WTC11 (cell line): ENCODE data around the gene EXPH5. TPM values are rescaled to one million over a fixed set of nuclear protein-coding genes. Genes with fewer than 3 reads are reported as not detected.
"Not testable (repeated sequence)": the region's sequence is repeated elsewhere in the genome, so short reads cannot be mapped to it uniquely, and the experiment has no call there.

ENCODE experiments used
- ATAC-seq: fragments of 200-7000 bp; cut with Tn5 transposase; 2 replicates; pipeline ENCODE4 v1.10.0; 2021; ENCODE audit warnings: mild to moderate bottlenecking, moderate library complexity
- CTCF ChIA-PET: fragments of 300-600 bp; sonication (Branson Sonifier 250); formaldehyde crosslinking; loops from one replicate; lab custom pipeline; 2021; ENCODE audit warnings: antibody characterized with exemption; lab: Charles Lee
- POLR2A ChIA-PET: fragments of 350-600 bp; sonication (Branson Sonifier 250); formaldehyde crosslinking; loops from one replicate; lab custom pipeline; 2021; ENCODE audit warnings: antibody characterized with exemption; lab: Charles Lee
- DNase-seq: peaks from one replicate; pipeline ENCODE4 v3.0.0; 2021; ENCODE audit warnings: low spot score
- H3K27ac Mint-ChIP-seq: 2 replicates; pipeline ENCODE4 v1.8.0; 2021; ENCODE audit warnings: mixed read lengths
- H3K27me3 Mint-ChIP-seq: 2 replicates; pipeline ENCODE4 v1.8.0; 2021; ENCODE audit warnings: low read depth, mild to moderate bottlenecking, moderate library complexity, mixed read lengths
- H3K36me3 Mint-ChIP-seq: 2 replicates; pipeline ENCODE4 v1.8.0; 2021; ENCODE audit warnings: mixed read lengths
- H3K4me1 Mint-ChIP-seq: 2 replicates; pipeline ENCODE4 v1.8.0; 2022; ENCODE audit warnings: mixed read lengths
- H3K4me3 Mint-ChIP-seq: 2 replicates; pipeline ENCODE4 v1.8.0; 2021; ENCODE audit warnings: mild to moderate bottlenecking, moderate library complexity, mixed read lengths
- H3K9me3 Mint-ChIP-seq: 2 replicates; pipeline ENCODE4 v1.8.0; 2021; ENCODE audit warnings: mixed read lengths
- E2F1 ChIP-seq: sonication (generic); formaldehyde crosslinking; IDR thresholded peaks from 2 replicates; pipeline ENCODE4 v1.8.0; 2022; ENCODE audit warnings: mild to moderate bottlenecking, missing genetic modification reagents
- ELF4 ChIP-seq: sonication (generic); formaldehyde crosslinking; IDR thresholded peaks from 2 replicates; pipeline ENCODE4 v1.8.1; 2022; ENCODE audit warnings: low read depth, mild to moderate bottlenecking, moderate library complexity, missing genetic modification reagents
- FOXJ3 ChIP-seq: sonication (generic); formaldehyde crosslinking; IDR thresholded peaks from 2 replicates; pipeline ENCODE4 v1.9.0; 2021; ENCODE audit warnings: missing genetic modification reagents, mild to moderate bottlenecking, borderline replicate concordance
- FOXP4 ChIP-seq: sonication (generic); formaldehyde crosslinking; IDR thresholded peaks from 2 replicates; pipeline ENCODE4 v1.8.0; 2022; ENCODE audit warnings: mild to moderate bottlenecking, missing genetic modification reagents
- HMGXB4 ChIP-seq: sonication (generic); formaldehyde crosslinking; IDR thresholded peaks from 2 replicates; pipeline ENCODE4 v1.8.1; 2023; ENCODE audit warnings: mild to moderate bottlenecking, moderate library complexity, missing genetic modification reagents
- IRF2 ChIP-seq: sonication (generic); formaldehyde crosslinking; IDR thresholded peaks from 2 replicates; pipeline ENCODE4 v1.8.0; 2022; ENCODE audit warnings: low read depth, missing genetic modification reagents, borderline replicate concordance
- JUN ChIP-seq: sonication (generic); formaldehyde crosslinking; IDR thresholded peaks from 2 replicates; pipeline ENCODE4 v1.8.0; 2023; ENCODE audit warnings: mild to moderate bottlenecking, missing genetic modification reagents
- NFATC4 ChIP-seq: fragments of 250-450 bp; sonication (Bioruptor Pico); IDR thresholded peaks from 2 replicates; pipeline ENCODE4 v1.9.0; 2021; ENCODE audit warnings: mild to moderate bottlenecking
- OVOL2 ChIP-seq: fragments of 250-450 bp; sonication (Bioruptor Pico); IDR thresholded peaks from 2 replicates; pipeline ENCODE4 v1.9.0; 2021; ENCODE audit warnings: mild to moderate bottlenecking, borderline replicate concordance
- PREB ChIP-seq: sonication (generic); formaldehyde crosslinking; IDR thresholded peaks from 2 replicates; pipeline ENCODE4 v1.8.1; 2022; ENCODE audit warnings: mild to moderate bottlenecking, missing genetic modification reagents, moderate library complexity, borderline replicate concordance
- RORB ChIP-seq: fragments of 250-450 bp; sonication (Bioruptor Pico); IDR thresholded peaks from 2 replicates; pipeline ENCODE4 v1.9.0; 2021; ENCODE audit warnings: mild to moderate bottlenecking
- SMAD4 ChIP-seq: sonication (generic); formaldehyde crosslinking; IDR thresholded peaks from 2 replicates; pipeline ENCODE4 v1.8.0; 2022; ENCODE audit warnings: mild to moderate bottlenecking, missing genetic modification reagents
- STAT6 ChIP-seq: sonication (generic); formaldehyde crosslinking; conservative IDR thresholded peaks from 2 replicates; pipeline ENCODE4 v1.8.1; 2023; ENCODE audit warnings: mild to moderate bottlenecking, low read depth, missing genetic modification reagents, moderate library complexity
- ZNF121 ChIP-seq: sonication (generic); formaldehyde crosslinking; IDR thresholded peaks from 2 replicates; pipeline ENCODE4 v1.8.0; 2023; ENCODE audit warnings: missing genetic modification reagents
- ZNF138 ChIP-seq: sonication (generic); formaldehyde crosslinking; conservative IDR thresholded peaks from 2 replicates; pipeline ENCODE4 v1.8.1; 2022; ENCODE audit warnings: mild to moderate bottlenecking, moderate library complexity, missing genetic modification reagents
- ZNF219 ChIP-seq: sonication (generic); formaldehyde crosslinking; IDR thresholded peaks from 2 replicates; pipeline ENCODE4 v1.8.0; 2023; ENCODE audit warnings: missing genetic modification reagents, mild to moderate bottlenecking, borderline replicate concordance
- ZNF263 ChIP-seq: sonication (generic); formaldehyde crosslinking; IDR thresholded peaks from 2 replicates; pipeline ENCODE4 v1.8.1; 2022; ENCODE audit warnings: low read depth, mild to moderate bottlenecking, moderate library complexity, missing genetic modification reagents
- ZNF416 ChIP-seq: fragments of 250-450 bp; sonication (Bioruptor Pico); IDR thresholded peaks from 2 replicates; pipeline ENCODE4 v1.9.0; 2021; ENCODE audit warnings: mild to moderate bottlenecking, inconsistent platforms
- total RNA-seq: library from RNA; stranded (reverse); gene quantifications from 3 replicates; pipeline ENCODE4 v1.2.3, GENCODE V29; 2021

EXPH5 gene
- total RNA-seq, 1 experiment from 2014 or later, result 11.2 TPM

- CTCF ChIA-PET, result no interaction called here
- no peak for DNase-seq
- H3K27ac Mint-ChIP-seq, result no peak overlapping the region
- ATAC-seq, result no peak
- no peak overlapping the region for H3K4me3 Mint-ChIP-seq
- H3K27me3 Mint-ChIP-seq, result no peaks in the 10 kb centered on the region
- no peaks in the 10 kb centered on the region for H3K9me3 Mint-ChIP-seq
- peaks cover 18% of the 10 kb centered on the region for H3K4me1 Mint-ChIP-seq
- TF ChIP-seq ZNF138 (no peak), ZNF219 (no peak), OVOL2 (CRISPR knock-in tag) (no peak), SMAD4 (CRISPR knock-in tag) (no peak), ZNF263 (CRISPR knock-in tag) (no peak), STAT6 (CRISPR knock-in tag) (no peak)
- TF ChIP-seq, all 79 proteins: peak for 0
- POLR2A ChIA-PET, result no interaction called here
- H3K36me3 Mint-ChIP-seq, result no peaks in the 10 kb centered on the region
These were observed 13.1 kb upstream of the EXPH5 start for GRCh38 chr11:108606495-108607160.

GRCh38 chr11:108606070-108606469, 12.5 kb upstream of the EXPH5 start:
- H3K27me3 Mint-ChIP-seq, result no peaks in the 10 kb centered on the region
- ChIA-PET CTCF (no interaction called here), POLR2A (no interaction called here)
- H3K36me3 Mint-ChIP-seq, result no peaks in the 10 kb centered on the region
- H3K9me3 Mint-ChIP-seq, result no peaks in the 10 kb centered on the region
- H3K4me3 Mint-ChIP-seq, result no peak overlapping the region
- no peak for TF ChIP-seq FOXP4 (CRISPR knock-in tag)
- TF ChIP-seq PREB, result no peak
- no peak for TF ChIP-seq RORB
- TF ChIP-seq NFATC4 (CRISPR knock-in tag), result no peak
- no peak for TF ChIP-seq FOXJ3 (CRISPR knock-in tag)
- no peak for TF ChIP-seq IRF2 (CRISPR knock-in tag)
- TF ChIP-seq ZNF416, result no peak
- TF ChIP-seq ELF4 (CRISPR knock-in tag), result no peak
- H3K27ac Mint-ChIP-seq, result no peak overlapping the region
- peaks cover 18% of the 10 kb centered on the region for H3K4me1 Mint-ChIP-seq
- no peak for ATAC-seq
- no peak for DNase-seq

GRCh38 chr11:108602818-108603217, 9.2 kb upstream of the EXPH5 start:
- H3K36me3 Mint-ChIP-seq, H3K9me3 Mint-ChIP-seq, H3K4me1 Mint-ChIP-seq, DNase-seq, CTCF ChIA-PET, POLR2A ChIA-PET, H3K4me3 Mint-ChIP-seq, H3K27me3 Mint-ChIP-seq, H3K27ac Mint-ChIP-seq: not testable (repeated sequence)
- peak; percentile 78 for ATAC-seq

GRCh38 chr11:108601150-108601549, 7.6 kb upstream of the EXPH5 start:
- Mint-ChIP-seq H3K9me3 (no peaks in the 10 kb centered on the region), H3K27me3 (no peaks in the 10 kb centered on the region), H3K36me3 (no peaks in the 10 kb centered on the region), H3K27ac (no peak overlapping the region), H3K4me3 (no peak overlapping the region), H3K4me1 (peaks cover 4% of the 10 kb centered on the region)
- DNase-seq, result no peak
- CTCF ChIA-PET, result no interaction called here
- POLR2A ChIA-PET, result no interaction called here
- ATAC-seq, result no peak
- no peak for TF ChIP-seq E2F1 (CRISPR knock-in tag)
- no peak for TF ChIP-seq OVOL2 (CRISPR knock-in tag)
- TF ChIP-seq JUN, result no peak
- no peak for TF ChIP-seq PREB
- no peak for TF ChIP-seq ZNF121
- no peak for TF ChIP-seq HMGXB4 (CRISPR knock-in tag)
